Effector CD8-positive, alpha-beta T cell (primary cell): ENCODE data around the gene EML6.

Experiments
- DNase-seq: peaks from one replicate; lab custom pipeline; 2025; lab: John Stamatoyannopoulos, UW

Gene EML6

DNA sequence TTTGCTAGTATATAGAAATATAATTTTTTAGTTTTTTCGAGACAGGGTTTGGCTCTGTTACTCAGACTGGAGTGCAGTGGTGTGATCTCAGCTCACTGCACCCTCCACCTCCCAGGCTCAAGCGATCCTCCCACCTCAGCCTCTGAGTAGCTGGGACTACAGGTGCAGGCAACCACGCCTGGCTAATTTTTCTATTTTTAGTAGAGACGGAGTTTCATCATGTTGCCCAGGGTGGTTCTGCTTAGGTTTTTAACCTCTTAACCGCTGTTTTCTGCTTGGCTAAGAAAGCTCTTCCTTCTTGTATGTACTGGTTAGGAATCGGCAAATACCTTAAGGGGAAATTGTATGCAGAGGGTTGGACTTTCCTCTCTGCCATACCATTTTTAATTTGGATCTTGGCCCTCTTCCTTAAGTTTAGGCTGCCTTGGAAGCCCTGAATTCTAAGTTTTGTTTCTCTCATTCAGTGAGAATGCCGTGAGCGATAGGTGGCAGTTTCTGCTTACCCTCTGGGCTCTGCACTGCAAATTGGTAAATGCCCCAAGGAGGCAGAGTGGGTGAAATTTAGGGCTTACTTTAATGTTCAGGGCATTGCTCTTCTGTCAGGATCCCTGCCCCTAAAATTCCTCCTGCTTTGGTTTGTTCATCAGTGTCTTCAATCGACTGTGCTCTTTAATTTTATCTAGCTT is 32.3 kb downstream of the EML6 start:
- DNase-seq = no peak

DNA sequence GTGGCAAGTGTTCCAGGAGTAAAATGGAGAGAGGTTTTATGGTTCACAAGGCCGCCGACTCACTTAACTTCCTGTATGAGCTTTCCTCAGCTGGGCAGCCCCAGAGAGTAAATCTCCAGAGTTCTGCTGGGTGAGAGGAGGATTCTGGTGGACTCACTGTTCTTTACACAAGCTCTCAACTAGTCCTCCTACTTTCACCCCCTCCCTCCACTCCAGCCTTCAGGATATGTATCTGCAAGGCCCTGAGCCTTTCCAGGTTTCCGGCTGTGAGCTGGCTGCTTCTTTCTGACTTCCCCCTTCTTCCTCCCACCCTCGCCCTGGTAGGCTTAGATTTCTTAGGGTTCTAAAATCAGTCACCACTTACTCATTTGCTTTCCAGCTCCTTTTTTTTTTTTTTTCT is 34.0 kb downstream of the EML6 start:
- DNase-seq = no peak

DNA sequence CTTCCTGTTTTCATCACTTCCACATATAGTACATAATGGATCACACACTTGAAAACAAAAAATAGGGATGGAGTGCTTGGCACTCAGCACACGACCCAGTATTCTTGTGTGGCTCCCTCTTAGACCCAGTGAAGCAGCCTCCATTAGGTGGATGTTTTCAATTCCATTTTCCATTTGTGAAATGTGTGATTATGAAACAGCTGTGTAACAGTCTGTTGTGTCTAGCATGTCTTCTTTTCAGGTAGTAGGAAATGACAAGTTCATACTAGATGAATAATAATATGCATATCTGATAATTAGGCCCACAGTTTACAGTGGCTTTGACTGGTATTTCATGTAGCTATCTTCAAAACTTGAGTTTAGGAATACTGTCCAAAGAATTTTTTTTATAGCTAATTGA is 35.5 kb downstream of the EML6 start:
- DNase-seq = no peak

DNA sequence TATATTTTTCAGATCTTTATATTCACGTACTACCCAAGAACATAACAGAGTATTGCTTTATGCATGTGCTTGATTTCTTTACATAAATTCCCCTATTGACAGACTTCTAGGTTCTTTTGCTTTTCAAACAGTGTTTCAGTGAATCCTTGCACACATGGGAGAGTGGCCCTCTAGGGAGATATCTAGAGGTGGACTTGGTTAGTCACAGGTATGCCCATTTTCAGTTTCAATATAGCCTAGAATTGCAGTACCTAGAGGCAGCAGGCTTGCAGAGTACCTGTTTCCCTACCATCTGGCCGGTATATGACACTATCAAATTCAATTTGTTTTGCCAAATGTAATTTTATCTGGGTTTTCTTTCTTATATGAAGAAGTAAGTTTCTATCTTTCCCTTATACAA is 36.8 kb downstream of the EML6 start:
- no peak for DNase-seq

DNA sequence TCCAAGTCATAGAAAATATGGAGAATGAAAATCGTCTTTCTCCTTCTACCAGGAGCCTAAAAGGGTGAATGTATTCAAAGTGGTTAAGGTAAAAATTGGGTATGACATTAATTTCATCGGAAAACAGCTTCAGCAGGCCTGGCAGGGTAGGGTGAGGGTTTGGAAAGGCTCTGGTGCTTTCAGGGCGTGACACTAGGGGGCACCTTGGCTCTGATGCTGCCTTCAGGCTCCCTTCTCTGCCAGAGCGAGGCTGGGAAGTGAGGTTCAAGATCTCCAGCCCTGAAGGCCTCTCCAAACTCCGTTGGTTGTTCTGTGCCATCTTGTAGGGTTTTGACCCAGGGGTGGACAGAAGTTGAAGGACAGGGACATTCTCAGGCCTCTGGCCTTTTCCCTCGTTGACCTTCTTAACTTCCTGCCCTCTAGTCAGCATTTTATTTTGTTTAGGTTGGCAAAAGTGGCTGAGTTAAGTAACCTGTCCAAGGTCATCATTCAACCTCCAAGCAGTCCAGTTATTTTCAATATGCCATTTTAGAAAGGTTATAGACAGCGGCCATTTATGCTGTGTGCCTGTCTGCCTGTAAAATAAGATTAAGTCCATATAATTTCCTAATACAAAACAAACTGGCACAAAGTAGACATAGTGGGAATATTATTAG is 40.3 kb downstream of the EML6 start:
- no peak for DNase-seq

DNA sequence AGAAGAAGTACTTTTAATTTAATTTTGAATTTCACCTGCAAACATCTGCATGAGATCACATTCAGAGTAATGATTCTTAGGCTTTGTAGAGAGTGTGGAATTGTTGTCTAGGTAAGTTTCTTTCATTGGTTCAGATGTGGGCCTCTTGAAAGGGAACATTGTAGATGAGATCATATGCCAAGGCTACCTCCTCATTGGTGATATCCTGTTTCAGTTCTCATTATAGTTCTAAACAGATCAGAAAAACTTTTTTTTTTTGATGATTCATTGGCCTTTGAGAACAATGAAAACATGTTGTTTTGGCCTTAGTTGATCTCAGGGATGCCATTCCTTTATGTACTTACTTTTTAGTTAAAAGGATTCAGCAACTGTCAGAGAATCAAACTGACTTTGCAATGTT is 44.5 kb downstream of the EML6 start:
- no peak for DNase-seq

DNA sequence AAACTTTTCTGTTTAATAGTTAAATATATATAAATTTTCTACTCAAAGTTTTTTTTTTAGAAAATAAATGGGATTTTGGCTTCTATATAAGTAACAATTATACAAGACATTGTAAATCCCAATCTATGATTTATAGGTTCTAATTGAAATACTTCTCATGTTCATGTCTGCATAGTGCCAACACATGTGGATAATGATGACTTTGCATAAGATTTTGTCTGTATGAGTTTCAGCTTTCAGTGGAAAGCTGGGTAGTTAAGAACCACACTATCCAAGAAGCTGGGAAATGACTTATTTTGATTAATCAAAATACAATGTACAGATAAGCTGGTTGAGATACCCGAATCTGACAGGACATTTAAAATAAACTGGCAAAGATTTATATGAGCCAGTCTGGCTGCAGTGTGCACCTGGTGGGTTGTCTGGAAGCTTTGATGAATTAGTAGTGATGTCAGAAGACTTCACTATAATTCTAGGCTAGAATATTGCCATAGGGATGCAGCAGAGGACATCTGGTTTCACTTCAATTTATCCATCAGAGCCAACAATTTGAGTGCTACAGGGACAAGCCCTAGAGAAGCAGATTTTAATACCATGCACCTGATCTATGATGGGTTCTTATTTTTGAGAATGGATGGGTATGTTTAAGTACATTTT is 45.4 kb downstream of the EML6 start:
- no peak for DNase-seq

DNA sequence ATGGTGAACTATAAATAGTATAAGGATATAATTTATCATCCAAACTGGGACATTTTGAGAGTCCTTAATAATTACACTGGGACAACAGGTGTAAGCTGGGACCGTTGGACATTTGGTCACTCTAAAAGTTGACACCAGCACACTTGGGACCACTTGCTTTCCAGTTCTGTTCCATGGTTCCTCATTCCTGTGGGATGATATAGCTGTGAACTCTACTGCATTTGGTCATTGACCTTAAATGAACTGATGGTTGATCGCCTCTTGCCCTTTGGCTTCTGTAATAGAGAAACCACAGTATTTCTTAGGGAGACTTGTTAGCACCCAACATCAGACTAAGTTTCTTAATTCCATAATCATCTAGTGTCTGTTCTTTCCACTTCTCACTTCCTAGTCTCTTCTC is 46.7 kb downstream of the EML6 start:
- no peak for DNase-seq

DNA sequence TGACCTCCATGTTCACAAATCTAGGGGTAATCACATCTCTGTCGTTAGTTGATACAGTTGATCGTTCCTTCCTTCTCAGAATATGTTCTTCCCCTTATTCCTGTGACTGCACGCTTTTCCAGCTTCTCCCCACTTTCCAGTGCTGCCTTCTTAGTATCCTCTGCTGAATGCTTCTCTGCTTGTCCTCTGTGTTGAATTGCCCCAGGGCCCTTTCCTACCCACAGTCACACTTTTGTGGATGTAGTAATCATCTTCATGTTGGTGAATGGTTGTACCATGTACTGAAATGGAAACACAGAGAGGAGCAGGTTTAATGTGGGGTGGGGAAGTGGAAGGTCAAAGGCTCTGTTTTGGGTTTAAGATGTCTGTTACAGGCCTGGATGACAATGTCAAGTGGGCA is 47.2 kb downstream of the EML6 start:
- no peak for DNase-seq

DNA sequence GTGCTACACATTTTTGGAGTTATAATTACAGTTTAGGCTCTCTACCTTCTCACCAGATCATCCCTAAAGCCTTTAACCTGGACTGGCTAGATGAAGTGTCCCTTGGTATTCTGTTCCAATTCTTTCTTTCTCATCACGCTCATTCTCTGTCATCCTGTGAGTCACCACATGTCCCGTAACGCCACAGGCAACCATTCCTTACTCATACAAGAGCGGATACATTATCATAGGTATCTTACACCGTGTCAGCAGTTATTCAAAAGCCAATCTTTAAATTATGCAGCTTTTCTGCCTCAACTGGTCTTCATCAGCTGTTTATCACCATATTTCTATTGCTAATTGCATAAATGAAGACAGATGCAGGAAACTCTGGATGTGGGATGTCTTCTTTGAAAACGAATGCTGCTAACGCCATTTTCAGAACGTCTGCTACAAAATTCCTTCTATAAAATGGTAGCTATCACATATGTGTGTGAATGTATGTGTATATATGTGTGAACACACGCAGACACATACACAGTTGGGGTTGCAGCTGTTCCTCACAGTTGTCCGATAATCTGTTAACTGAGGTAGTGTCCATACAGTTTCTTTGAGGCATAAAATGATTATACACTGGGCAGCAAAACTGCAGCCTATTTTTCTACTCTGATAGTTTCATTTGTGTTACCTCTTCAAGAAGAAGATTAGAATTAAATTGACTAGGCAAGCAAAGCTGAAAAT is 47.9 kb downstream of the EML6 start:
- no peak for DNase-seq

DNA sequence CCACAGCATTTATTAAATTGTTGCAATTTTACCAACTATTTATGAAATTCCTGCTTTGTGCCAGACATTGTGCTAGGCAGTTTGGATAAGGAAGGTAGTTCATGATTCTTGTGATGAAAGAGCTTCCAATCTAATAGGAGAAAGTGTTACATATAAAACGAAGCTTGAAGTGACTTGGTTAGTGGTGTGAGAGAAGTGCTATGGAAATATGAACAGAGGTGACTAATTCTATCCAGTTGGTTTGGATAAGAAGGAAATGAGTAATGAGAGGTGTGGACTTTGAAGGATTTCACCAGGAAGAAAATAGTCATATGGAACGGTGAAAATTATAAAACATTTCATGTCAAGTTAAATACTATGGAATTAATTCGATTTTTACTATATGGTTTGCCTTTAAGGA is 48.6 kb downstream of the EML6 start:
- DNase-seq = no peak

DNA sequence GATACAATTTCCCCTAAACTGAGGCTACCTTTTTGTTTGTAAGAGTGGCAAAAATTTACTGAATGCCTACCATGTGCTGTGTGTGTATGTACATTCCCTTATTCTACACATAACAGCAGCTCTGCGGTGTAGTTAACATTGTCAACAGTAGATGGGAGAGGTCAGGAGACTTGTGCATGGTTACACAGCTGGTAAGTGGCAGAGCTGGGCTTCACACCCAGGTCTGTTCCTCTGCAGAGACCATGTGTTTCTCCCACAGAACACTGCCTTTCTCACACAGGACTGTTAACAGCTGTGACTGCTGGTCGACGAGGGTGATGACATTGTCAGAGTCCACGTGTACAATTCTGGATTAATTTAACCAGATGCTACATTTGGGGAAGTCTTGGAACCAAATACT is 49.1 kb downstream of the EML6 start:
- no peak for DNase-seq

DNA sequence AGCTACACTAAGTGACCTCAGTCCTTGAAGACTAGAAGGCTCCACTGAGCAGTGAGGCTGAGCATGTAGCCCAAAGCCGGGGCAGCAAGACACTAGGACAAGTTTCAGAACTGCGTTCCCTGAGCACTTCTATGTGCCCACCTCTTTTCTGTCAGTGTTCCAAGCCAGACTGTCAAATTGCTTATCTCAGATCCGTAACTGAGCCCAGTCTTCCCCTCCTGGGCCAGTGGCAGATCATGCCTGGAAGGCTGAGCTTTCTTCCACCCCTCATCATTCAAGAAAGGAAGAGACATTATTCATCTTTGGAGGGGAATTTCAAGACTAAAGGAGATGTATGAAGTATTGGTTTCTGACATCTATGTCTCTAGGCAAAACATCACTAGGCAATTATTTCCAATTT is 49.8 kb downstream of the EML6 start:
- no peak for DNase-seq

DNA sequence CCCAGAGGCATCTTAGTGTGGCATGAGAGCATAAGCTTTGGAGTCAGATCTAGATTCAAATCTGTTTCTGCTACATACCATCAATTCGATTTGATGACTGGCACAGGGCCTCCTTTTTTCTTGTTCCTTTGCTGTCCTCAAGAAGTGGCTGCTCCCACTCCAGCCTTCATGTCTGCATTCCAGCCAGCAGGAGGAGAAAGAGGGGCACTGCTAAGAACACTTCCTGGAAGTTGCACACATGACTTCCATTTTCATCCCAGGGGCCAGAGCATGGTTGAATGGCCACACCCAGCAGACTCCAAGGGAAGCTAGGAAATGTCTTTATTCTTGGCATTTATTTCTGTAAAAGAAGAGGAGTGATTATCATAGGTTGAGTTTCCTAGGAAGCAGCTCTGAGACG is 50.4 kb downstream of the EML6 start:
- no peak for DNase-seq

DNA sequence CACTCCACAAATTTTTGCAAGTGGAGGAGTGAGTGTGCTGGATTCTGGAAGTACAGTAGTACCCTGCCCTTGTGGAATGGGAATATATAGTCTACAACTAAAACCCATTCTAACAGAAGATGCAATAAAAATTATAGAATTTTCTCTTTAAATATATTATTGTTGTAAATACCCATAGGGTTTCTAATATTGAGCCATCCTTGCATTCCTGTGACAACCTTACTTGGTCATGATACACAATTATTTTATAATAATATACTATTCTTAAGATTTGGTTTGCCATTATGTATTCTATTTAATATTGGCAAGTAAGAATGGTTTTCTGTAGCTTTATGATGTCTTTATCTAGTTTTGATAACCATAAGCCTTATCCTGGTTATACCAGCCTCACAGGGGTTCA is 52.2 kb downstream of the EML6 start:
- DNase-seq = no peak

DNA sequence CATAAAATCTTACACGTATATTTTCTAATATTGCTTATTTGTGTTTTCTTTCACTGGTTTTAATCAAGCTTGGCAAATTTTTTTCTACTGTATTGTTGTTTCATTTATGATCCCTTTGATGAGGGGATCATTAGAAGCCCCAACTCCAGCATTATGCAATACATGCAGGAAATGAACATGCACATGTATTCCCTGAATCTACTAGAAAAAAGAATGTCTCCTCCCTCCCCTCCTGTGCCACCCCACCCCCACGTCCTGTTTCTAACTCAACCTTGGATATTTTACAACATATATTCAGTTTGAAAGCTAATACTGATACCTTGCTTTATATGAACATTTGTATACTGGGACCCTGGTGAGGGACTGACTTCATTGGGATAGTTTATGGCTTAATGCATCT is 53.0 kb downstream of the EML6 start:
- no peak for DNase-seq

DNA sequence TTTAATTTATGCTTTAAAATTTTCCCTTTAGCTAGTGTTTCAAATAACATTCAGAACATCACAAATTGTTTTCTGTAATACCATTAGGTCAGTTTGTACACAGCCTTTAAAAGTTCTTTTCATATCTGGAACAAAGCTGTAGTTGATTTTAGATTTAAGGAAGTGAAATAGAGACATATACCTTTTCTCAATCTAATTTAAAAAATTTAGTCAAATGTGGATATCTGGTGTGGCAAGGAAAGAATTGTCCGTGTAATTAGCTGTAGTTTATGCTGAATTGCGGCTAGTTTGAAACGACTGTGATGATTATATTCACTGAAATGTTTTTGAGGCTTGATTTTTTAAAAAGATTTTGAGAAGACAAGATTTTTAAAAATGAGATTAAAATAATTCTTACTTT is 59.9 kb downstream of the EML6 start:
- DNase-seq = no peak

DNA sequence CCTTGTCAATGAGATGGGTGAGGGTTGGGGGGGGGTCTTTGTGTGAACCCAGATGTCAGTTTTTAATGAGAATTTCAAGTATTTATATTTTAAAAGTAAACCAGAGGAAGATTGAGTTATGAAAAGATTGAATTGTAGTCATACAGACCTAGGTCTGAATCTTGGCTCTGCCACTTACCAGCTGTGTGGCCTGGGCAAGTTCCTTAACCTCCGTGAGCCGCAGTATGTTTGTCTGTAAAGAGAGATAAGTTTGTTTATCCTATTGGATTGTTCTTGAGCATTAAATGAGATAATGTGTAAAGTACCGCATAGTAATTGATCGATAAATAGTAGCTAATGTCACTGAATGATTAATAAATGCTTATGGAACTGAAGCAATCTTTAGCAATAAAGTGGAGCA is 63.8 kb downstream of the EML6 start:
- no peak for DNase-seq

DNA sequence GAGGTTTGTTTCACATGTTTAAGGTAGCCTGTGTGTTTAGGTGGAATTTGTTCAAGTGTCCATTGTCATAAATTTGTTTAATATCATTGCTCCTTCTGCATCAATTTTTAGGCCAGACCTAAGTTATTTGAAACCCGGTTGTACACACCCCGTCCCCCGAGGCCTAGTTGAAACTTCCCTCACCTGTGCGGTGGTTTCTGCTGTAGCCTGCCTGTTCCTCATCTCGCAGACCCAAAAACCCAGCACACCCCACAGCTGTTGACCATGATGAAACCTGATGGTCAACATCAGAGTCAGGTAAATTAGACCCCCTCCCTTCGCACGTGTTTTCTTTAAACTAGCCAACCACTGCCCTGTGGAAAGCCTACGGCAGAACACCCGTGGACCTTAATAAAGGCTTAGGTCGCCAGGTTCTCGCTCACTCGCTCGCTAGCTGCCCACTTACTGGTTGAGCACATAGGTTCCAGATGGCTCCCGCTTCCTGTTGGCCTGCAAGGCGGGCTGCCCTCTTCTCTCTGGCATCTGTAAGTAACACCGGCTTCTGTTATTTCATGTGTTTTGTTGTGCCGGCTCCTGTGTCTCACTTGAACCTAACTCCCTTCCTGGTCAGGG is 64.4 kb downstream of the EML6 start:
- DNase-seq = no peak

DNA sequence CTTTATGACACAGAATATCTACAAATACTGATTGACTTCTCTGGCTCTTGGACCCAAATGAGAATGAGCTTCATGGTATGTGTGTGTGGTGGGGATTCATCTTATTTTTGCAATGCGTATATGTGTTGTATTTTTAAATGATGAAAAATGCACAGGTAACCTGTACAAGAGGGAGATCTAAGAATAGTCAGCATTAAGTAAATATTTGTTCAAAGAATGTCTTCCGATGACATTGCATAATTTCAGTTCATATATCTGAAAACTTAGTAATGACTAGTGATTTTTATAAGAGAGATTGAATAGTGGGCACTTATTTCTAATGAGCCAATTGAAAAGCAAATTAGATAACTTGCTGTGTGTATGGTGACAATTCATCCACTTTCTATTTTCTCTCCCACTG is 66.4 kb downstream of the EML6 start:
- DNase-seq = no peak

DNA sequence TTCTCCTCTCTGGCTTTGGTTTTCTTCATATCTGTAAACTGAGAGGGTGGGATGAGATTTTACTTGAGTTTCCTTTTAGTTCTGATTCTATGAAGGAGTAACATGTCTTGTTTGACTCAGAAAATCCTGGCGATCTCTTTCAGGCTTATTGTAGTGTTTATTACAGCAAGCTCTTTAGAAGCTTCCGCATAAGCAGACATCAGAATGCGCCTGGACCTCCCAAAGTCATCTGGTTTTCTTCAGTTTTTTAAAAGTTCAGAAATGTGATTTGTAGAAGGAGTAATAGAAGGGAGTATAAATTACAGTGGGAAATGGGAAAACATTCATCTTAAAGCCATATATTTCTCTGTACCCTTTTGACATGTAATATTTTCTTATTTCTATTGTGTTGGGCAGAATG is 68.4 kb downstream of the EML6 start:
- DNase-seq = no peak

DNA sequence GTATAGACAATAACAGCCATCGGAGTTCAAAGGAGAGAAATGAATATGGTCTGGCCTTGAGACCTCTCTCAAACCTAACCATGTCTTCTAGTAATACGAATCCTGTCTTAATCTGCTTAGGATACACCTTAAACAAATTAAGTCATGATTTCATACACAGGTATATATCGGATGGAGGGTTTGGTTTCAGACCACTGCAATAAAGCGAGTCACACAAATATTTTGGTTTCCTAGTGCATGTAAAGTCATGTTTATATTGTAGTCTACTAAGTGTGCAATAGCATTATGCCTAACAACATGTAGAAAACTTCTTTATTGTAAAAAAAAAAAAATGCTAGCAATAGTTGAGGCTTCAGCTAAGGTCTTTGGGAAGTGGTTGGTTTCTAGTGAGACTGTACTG is 73.8 kb downstream of the EML6 start:
- DNase-seq = no peak

DNA sequence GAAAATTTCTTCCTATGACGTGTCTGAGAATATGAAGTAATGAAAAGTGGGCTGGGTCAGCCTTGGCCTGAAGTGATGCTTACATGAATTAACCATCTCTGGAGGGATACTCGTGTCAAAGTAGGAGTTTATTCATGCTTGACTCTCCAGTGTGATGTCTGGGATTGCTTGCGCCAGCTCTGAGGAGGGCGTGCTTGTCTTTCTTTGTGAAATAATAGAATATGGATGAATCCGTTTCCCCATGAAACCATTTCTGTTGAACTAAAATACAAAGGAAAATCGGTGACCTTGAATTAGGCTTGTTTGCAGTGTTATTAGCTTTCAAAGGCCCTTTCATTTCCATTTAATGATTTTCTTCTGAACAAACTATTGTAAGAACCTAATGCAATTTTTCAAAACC is 77.9 kb downstream of the EML6 start:
- no peak for DNase-seq
